NCI-H1417 treated with DMSO at 0.1 percent for 48 hours (cell line): ENCODE data around the gene CD300LG.
"Not testable (repeated sequence)": the region's sequence is repeated elsewhere in the genome, so short reads cannot be mapped to it uniquely, and the experiment has no call there.

Experiments used
- DNase-seq: peaks from one replicate; lab custom pipeline; 2025; lab: John Stamatoyannopoulos, UW

The CD300LG gene, protein sequence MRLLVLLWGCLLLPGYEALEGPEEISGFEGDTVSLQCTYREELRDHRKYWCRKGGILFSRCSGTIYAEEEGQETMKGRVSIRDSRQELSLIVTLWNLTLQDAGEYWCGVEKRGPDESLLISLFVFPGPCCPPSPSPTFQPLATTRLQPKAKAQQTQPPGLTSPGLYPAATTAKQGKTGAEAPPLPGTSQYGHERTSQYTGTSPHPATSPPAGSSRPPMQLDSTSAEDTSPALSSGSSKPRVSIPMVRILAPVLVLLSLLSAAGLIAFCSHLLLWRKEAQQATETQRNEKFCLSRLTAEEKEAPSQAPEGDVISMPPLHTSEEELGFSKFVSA

DNA sequence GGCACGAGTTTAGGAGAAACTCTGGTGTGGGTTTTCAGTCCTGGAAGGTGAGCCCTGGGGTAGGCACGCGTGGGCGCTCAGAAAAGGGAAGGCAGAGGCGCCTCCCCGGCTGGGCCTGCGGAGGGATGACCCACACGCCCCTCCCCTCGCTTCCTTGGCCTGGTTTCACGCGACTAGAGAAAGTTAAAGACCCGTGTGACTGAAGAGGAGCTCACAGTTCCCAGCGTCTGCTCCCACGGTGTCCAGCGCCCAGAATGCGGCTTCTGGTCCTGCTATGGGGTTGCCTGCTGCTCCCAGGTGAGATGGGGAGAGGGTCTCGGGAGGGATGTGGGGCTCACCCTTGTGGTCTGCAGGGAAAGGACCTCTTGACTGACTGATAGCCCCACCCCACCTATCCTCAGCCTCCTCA is at the start of gene CD300LG:
CD300LG (plus strand) TSS at position 214 of the 409 bp plus-strand sequence; CDS start at position 255, 41 bp downstream.
- no peak for DNase-seq

DNA sequence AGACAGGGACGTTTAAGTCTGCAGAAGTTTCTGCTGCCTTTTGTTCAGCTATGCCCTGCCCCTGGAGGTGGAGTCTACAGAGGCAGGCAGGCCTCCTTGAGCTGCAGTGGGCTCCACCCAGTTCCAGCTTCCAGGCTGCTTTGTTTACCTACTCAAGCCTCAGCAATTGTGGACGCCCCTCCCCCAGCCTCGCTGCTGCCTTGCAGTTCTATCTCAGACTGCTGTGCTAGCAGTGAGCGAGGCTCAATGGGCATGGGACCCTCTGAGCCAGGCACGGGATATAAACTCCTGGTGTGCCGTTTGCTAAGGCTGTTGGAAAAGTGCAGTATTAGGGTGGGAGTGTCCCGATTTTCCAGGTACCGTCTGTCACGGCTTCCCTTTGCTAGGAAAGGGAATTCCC is 49.0 kb upstream of the CD300LG start:
- DNase-seq, result not testable (repeated sequence)

DNA sequence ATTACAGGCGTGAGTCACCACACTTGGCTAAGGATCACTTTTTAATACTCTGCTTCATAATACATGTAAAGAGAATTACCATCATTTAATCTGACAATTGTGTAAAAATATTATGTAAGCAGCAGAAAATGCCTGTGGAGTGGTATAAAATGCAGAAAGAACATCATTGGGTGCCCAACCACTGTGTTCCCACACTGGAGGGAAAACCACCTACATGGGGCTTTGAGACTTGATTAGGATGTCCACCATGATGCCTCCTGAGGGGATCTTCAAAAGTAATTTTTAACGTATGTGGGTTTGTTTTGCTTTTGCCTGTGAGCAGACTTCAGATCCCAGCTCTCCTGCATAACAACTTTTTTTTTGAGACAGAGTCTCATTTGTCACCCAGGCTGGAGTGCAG is 47.9 kb upstream of the CD300LG start:
- DNase-seq, result no peak

DNA sequence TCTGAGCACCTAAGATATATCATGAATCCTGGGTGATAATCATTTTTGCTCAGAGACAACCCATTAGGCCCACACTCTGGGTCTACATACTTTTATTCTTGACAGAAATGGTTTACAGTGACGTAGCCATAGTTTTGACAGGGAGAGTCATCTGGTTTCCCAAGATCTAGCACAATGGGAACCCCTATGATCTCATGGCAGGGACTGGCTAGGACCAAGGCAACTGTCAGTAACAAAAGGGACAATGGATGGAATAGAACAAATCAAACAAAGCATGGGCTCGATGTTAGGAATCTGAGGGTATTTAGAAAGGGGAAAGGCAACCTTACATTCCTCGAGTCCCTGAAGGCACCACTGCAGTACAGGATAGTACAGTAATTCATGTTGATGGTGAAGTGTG is 46.2 kb upstream of the CD300LG start:
- no peak for DNase-seq

DNA sequence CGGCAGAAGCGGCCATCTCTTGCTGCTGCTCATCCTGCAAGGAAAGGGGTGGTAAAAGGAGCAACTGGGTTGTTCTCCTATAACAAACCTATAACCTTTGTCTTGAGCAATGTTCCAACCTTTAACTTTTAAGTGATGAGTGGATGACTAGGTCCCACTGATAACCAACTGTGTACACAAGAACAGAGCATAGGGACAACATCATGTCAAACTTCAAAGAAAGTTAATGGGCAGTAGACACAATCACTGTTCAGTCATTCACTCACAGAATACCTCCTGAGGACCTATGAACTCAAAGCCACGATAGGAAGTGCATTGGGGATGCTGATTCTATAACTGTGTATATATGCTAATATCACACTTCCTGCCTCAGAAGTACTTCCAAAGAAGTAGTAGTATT is 45.1 kb upstream of the CD300LG start:
- no peak for DNase-seq

DNA sequence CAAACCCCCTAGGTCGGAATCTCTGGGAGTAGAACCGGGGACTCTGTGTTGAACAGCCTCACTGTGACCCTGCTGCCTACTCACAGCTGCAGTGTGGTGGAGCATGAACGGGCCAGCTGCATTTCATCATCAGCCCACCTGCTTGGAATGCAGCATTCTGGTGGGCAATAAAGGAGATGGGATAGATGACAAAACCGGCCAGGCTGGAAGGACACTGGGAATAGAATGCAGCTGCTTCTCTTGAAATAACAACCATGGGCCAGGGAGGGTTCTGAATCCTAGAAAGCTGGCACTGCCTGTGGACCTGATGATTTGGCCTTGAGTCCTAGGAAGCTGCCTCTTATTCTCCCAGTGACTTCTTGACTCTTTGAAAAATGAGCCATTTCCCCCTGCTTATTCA is 43.2 kb upstream of the CD300LG start:
- no peak for DNase-seq

DNA sequence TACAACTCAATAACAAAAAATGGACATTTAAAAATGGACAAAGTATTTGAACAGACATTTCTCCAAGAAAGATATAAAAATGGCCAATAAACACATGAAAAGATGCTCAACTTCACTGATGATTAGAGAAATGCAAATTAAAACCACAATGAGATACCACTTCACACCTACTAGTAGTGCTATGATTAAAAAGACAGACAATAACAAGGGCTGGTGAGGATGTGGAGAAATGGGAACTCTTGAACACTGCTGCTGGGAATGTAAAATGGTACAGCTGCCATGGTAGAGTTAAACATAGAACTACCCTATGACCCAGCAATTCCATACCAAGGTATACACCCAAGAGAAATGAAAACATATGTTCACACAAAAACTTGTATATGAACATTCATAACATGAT is 41.9 kb upstream of the CD300LG start:
- DNase-seq, result no peak

DNA sequence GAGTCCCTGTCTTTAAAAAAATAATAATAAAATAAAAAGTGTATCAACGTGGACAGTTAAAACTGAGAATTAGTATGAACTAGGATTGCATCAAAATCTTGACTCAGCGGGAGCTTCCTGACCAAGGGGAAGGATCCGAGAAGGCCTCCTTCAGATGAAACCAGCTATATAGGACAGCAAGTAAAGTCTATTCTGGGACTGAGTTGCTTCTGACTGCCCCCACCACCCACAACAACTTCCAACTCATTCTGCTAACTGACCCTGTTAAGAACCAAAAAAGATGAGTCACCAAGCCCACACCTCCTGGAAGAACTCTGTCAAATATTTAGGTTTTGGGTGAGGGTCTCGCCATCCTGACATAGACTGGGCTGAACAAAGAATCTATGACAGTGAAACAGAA is 38.9 kb upstream of the CD300LG start:
- no peak for DNase-seq

DNA sequence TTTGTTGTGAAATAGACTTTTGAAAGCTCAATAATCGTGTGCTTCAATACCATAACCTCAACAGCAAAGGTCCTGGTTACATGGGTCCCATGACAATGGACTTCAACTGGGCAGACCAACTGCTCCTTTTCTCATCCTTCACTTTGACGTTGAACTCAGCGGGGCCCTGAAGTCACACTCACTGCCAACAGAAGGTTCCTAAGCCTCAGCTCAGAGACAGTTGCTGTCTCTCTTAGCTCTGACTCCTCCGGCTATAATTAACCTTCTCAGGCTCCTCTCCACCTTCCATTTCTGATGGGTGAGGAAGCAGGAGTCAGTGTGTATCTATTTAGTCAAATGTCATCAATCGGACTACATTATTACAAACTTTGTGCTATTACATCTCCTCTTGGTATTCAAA is 37.9 kb upstream of the CD300LG start:
- no peak for DNase-seq

DNA sequence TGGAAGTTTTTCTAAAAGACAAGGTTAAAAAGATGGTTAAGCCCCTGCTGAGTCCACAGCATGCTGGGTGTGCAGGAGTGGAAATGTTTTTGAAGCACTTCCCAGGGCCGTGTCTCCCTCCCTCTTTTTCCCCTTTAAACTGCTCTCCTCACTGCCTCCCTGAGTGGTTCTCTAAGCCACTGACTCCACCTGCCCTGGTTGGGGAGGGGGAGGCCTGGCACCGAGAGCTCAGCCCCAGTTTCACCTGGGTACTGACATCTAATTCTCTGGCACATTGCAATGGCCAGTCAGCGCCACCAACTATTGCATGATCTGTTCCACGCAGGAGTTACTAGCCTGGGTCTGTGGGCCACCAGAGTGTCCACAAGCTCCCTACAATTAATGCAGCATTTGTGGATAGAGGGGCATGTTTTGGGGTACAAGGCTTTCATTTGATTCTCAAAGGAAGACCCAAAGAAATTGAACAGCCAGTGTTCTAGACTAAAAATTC is 36.7 kb upstream of the CD300LG start:
- no peak for DNase-seq

DNA sequence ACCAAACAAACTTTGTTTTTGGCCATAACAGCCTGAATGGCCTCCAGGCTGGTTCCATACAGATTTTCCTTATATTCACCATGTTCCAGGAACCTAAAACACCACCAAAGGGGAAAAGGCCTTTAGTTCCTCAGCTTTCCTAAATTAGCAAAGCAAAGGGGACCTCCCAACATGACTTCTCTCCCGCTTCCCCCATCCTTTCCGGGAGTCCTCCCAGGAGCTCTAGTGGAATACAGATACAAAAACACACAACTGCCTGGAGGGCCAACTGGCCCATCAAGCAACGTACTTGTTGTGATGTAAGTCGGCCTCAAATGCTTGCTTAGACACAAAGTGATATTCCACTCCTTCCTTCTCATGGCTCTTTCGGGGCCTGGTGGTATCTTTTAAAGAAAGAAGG is 36.2 kb upstream of the CD300LG start:
- no peak for DNase-seq

DNA sequence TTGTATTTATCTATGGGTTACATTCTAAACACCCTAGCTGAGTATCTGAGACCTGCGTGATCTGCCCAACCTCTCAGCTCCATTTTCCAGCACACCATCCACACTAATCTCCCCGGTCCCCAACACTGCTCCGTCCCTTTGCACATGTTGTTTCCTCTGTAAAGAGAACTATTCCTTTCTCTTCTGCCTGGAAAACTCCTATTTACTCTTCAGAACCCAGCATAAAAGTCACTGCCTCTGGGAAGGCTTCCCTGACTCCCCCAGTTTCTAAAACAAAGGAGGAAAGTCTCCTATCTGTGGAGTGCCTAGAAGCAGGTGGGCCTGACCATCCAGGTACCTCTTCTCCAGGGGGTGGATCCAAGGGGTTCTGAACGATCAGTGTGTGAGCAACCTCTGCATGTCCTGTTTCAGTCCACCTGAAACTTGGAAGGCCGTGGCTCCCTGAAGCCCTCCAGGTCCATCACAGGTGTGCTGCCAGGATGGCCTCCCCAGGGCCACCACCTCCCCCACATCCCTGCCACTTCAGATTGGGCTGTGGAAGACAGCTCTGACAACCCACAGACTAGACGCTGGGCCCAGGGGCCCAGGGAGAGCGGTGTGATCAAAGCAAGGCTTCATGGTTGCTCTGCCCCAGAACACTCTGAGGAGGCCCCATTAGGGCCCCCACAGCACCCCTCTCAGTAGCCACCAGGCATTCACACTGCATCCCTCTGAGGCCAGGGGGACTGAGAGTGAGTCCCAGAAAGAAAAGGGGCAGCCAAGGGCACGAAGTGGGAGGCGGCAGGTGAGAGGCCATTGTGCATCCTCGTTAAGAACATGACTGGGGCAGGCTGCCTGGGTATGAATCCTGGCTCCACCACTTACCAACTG is 34.3 kb upstream of the CD300LG start:
- no peak for DNase-seq

DNA sequence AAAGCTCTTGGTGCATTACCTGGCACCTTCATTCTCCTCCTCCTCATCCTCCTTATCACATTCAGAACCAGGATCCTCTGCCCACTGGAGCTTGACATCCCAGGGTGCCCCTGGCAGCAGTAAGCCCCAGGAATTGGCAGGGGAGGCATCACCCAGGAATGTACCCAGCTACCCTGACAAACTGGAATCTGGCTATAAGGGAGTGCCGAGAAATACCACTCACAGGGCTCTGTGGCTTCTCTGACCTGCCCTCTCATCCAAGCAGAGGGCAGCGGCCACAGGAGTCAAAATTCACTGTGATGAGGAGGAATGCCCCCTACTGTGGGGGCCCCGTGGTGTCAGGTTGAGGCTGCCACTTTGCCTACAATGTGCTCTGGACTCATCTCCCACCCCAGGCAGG is 33.6 kb upstream of the CD300LG start:
- DNase-seq, result no peak

DNA sequence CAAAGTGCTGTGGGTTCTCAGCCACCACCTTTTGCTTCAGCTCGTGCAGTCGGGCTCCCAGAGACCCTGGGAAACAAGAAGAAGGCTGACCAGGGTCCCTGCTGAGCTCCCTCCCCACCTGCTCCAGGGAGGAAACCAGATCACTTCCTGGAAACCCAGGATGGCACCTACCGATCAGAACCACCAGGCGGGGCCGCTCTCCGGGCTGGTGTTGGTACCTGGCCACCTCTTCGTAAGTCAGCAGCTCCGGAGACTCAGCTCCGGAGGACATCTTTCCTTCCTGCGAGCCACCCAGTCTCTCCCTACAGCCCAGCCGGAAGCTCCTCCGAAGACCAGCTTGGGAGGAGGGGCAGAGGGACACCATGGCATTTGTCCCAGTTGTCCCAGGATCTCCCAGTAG is 33.0 kb upstream of the CD300LG start:
- no peak for DNase-seq

DNA sequence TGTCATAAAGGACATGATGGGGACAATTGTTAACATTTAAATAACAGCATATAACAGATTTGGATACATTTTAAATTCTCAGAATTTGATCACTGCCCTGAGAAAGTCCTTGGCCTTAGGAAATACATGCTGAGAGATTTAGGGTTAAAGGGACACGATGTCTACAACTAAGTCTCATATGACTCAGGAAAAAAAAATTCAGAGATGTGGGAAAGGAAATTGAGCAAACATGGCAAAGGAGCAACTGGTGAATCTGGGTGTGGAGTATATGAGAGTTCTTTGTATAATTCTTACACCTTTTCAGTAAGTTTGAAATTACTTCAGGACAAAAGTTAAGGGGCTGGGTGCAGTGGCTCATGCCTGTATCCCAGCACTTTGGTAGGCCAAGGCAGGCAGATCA is 32.3 kb upstream of the CD300LG start:
- no peak for DNase-seq

DNA sequence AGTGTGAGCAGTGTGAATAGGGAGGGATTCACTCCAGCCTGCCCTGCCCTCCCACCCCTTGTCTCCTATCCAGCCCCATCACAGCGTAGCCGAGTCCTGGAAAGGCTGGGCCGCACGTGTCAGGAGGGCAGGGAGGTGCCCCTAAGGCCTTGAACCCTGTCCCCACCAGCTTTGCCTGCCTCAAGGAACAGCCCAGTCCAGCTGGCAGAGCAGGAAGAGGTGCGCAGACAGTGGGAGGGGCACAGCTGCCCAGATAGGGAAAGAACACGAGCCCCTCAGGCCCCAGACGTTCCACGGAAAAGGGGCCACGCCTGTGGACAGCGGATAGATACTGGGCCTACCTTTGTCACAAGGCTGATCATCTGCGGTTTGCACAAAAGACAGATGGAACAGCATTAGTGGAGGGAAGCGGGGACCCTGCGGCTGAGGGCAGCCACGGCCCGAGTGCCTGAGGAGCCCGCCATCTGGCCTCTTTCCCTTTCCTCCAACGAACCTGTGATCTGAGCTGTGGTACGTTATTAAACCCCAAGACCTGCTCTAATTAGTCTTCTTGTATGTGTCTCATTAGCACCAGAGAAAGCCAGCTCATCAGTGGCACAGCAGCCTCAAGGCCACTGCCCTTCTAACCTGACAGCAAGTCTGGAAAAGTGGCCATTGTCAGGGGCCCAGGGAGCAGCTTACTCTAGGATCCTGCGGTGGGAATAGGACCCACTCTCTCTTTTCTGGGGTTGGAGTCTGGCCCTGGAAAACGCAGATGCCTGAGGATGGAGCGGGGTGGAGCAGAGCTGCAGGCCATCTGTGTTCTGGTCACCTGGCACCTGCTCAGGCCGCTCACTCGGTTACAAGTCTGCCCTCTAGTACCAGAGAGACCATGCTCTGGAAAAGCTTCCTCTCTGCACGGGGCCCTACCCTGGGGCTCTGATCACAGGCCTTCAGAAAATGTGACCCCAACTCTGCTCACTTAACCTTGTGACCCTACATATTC is 30.3 kb upstream of the CD300LG start:
- DNase-seq, result no peak

DNA sequence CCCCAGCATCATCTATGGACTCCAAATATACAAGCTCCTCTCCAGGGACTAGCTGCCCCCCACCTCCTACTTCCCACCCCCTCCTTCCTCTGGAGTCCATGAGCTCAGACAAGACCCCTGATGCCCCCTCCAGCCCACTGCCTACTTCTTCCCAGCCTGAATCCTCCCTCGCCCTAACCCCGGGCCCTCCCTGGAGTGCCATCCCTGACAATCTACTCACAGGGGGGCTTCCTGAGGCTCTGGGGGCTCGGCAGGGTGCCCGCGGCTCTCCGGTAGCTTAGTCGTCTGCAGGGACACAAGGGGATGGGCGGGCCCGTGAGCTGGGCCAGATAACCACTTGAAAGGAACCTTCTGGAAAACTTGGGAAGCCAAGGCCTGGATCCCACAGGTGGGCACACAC is 29.1 kb upstream of the CD300LG start:
- no peak for DNase-seq

DNA sequence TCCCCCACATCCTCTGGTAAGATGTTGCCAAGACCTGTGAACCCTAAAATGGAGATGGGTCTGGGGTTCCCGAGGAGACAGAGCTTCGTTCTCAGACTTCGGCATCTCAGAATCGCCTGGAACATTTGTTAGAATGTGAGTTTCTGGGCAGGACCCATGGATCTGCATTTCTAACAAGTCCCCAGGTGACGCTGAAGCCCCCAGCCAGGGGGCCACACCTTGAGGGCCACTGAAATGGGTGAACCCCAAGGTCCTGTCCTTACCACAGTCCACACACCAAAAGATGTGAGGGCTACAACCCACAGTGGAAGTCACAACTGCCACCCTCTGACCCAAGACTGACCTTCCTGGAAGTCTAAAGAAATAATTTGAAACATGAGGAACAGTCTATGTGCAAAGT is 28.0 kb upstream of the CD300LG start:
- DNase-seq, result no peak

DNA sequence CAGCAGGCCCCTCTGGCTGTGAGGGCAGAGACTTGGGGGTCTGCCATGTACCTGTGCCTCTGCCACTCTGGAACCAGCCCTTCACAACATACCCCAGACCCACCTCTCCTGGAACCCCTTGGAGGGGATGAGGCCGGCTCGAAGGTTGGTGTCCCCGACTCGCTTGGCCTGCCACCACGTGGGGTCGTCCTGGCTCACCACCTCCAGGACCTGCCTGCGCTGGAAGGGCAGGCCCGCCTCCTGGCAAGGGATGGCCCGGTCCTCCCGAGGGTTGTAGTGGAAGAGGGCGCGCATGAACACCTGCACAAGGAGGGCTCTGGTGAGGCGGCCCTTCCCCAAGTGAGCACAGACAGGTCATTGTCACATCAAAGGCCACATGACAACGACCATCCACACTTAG is 26.2 kb upstream of the CD300LG start:
- no peak for DNase-seq

DNA sequence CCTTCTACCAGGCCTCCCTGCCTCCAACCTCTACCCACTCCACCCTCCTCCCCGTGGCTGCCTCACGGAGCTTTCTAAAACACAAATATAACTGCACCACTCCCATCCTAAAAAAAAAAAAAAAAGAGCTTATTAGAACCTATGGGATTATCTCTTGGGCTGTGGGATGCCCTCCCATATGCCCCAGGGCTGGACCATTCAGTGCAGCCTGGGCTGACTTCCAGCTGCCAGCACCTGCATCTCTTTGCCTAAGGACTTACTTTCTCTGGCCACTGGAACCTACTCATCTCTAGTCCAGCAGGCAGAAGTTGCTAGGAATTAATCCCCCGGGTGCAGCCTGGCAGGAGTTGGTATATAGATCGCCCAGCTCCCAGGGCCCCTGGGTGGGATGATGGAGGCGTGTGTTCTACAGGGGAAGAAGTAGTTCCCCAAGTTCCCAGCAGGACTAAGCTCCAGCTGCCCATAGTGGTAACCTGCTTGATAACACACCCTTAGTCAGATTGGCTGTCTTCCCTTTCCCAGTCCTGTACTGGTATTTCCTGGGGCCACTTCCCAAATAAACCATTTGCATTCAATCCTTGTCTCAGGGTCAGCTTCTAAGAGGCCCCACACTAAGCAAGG is 24.3 kb upstream of the CD300LG start:
- no peak for DNase-seq

DNA sequence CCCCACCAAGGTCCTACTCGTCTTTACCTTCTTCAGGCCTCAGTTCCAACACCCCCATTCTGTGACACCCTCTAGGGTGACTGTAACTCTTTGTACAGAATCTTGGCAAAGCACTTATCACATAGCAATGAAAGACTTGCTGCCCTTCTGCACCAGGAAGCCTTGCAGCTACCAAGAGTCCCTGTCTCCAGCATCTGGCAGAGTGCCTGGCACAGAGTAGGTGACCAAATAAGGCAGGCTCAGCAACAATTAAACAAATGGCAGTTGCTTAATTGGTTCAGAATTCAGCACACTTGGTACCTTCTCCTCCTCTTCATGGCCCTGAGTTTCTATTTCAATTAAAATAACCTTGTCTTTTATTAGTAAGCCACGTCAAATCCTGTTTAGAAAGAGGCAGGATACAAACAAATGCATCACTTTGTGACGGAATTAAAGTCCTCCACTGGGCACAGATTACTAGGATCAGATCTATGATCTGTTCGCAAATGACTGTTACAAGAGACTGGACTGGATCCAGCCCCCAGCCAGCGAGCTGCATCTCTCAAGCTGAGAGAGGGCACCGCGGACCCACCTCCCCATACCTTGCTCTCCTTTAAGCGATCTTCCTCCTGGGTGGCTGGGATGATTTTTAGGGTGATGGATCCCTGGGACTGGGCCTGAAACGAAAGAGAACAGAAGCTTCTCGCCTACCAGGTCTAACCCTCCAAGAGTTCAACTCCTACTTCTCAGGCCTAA is 23.5 kb upstream of the CD300LG start:
- DNase-seq, result no peak
